Measurements from ENCODE around the gene KCTD5.
A peak's percentile ranks its signal among the peaks of the same experiment; 100 is the strongest.

The KCTD5 gene

DNA sequence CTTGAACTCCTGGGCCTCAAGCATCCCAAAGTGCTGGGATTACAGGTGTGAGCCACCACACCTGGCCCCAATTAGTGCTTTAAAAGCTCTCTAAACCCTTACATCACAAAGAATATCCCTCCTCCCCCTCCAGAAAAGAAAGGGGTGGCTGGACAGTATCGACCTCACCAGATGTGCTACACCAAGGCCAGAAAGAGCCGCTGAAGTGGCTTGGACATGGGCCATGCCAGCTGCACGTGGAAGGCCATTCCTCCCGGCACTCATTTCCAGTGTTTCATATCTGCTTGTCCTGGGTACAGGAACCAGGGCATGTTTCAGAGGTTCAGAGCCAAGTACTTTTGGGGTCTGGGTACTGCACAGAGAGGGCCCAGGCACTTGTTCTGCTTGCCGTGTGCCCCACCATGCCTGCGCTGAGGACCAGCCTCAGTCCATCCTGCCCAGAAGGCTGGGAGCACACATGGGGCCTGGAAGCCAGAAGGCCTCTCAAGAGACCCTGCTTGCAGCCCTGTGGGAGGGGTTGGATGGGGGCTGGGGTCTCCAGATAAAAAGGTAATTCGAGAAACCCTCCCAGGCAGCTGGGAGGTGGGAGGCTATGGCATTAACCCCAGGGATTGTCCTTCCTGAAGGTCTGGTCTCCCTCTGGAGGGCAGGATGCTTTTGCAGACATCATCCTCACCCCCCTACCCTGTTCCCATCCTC is 66.6 kb downstream of the KCTD5 start:
- TF ChIP-seq, protein P1, sequence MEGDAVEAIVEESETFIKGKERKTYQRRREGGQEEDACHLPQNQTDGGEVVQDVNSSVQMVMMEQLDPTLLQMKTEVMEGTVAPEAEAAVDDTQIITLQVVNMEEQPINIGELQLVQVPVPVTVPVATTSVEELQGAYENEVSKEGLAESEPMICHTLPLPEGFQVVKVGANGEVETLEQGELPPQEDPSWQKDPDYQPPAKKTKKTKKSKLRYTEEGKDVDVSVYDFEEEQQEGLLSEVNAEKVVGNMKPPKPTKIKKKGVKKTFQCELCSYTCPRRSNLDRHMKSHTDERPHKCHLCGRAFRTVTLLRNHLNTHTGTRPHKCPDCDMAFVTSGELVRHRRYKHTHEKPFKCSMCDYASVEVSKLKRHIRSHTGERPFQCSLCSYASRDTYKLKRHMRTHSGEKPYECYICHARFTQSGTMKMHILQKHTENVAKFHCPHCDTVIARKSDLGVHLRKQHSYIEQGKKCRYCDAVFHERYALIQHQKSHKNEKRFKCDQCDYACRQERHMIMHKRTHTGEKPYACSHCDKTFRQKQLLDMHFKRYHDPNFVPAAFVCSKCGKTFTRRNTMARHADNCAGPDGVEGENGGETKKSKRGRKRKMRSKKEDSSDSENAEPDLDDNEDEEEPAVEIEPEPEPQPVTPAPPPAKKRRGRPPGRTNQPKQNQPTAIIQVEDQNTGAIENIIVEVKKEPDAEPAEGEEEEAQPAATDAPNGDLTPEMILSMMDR (IDR thresholded peaks at IDR 0.05; ENCODE audit: control insufficient read depth, extremely low read depth, insufficient read depth): no peak
- DNase-seq (ENCODE audit: low read depth): no peak
- H3K4me3 ChIP-seq (ENCODE audit: low read depth, low read length): no peak overlapping the region

DNA sequence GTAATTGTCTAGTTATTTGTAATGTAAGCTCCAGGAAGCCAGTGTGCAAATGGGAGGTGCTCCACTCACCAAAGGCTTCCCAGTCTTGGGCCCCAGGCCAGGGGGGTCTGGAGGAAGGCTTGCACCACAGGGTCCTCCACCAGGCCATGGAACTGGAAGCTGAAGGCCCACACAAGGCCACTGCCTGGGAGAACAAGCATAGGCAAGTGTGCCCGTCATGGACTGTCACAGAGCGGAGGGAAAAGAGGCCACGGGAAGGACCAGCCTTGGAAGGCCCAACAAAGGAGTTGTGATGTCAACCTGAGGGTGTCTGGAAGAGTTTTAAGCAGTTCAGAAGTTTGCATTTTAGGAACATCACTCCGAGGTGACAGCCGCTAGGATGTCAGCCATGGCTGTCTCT is 67.2 kb downstream of the KCTD5 start:
- H3K4me3 ChIP-seq (ENCODE audit: low read depth, low read length): no peak overlapping the region
- no peak for DNase-seq (ENCODE audit: low read depth)
- TF ChIP-seq, protein P1 (IDR thresholded peaks at IDR 0.05; ENCODE audit: control insufficient read depth, extremely low read depth, insufficient read depth): no peak

DNA sequence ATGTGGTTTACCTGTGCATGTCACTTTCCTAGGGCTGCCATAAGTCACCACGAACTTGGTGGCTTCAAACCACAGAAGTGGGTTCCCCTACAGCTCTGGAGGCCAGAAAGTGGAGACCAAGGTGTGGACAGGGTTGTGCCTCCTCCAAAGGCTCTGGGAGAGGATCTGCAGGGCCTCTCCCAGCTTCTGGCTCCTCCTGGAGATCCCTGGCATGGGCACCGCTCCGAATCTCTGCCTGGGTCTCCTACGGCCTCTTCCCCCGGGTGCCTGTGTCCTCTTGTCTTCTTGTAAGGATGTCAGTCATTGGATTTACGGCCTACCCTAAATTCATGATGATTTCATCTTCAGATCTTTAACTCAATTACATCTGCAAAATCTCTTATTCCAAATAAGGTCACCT is 67.6 kb downstream of the KCTD5 start:
- TF ChIP-seq, protein P1 (IDR thresholded peaks at IDR 0.05; ENCODE audit: control insufficient read depth, extremely low read depth, insufficient read depth): no peak
- DNase-seq (ENCODE audit: low read depth): no peak
- H3K4me3 ChIP-seq (ENCODE audit: low read depth, low read length): no peak overlapping the region

DNA sequence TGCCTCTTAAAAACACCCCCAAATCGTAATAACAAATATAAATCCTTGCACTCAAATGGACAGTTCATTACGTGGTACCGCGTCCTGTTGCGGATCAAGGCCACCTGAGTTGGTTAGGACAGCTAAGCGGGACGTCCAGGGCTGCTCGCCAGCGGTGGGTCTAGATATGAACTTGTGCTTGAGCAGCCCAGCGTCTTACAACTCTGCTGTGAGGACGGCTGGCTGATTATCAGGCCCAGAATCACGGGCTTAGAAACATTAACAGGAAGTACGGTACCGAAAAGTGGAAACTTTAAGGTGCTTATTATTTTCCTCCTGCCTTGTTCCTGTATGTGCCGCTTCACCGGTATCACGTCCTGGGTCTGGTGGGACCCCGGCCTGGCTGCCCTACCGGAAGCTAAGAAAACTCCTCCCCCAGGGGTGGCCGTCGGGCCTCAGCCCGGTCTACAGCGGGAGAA is 69.3 kb downstream of the KCTD5 start:
- TF ChIP-seq, protein P1 (IDR thresholded peaks at IDR 0.05; ENCODE audit: control insufficient read depth, extremely low read depth, insufficient read depth): no peak
- DNase-seq (ENCODE audit: low read depth): peak; percentile 37
- peak overlapping the region; percentile 60 for H3K4me3 ChIP-seq (ENCODE audit: low read depth, low read length)

DNA sequence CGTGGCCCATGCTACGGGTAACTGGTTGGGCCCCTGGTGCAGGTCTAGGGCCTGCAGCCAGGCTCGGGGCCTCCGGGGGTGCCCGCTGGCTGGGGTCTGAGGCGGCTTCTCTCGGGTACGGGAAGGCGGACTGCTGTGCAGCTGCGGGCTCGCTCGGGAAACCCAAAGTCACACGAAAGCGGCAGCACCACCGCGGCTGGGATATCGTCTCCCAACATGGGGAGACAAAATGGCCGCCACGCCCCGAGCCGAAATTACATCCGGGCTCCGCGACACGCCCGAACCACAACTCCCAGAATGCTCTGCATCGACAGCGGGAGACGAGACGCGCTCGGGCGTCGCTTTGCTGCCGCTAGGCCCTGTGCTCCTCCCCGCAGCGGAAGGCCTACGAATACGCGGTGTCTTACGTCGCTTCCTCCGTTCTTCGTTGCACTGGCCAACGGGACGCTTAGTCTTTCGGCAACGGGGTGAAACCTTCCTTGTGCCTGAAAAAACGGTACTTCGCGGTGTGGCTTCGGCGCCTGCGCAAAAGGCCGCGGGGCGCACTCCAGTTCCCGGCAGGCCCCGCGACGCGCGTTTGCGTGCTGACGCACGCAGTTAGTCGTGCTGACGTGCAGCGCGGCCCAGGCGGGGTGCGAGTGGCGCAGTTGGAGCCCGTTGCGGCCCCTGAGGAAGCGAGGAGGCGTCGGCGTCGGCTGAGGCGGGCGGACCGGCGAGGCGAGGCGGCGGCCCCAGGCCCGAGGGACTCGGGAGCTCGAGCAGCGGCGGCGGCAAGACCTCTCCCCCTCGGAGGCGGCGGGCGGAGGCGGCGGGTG is 69.9 kb downstream of the KCTD5 start, which contains the start of gene SRRM2:
Gene SRRM2, plus strand, starts transcription at position 604 of the 815 bp plus-strand sequence. CDS start 3,727 bp downstream, outside the sequence.
- peak within 1 kb of the TSS; percentile 60 for H3K4me3 ChIP-seq (ENCODE audit: low read depth, low read length)
- TF ChIP-seq, protein P1 (IDR thresholded peaks at IDR 0.05; ENCODE audit: control insufficient read depth, extremely low read depth, insufficient read depth): no peak
- DNase-seq (ENCODE audit: low read depth): peak; percentile 87

DNA sequence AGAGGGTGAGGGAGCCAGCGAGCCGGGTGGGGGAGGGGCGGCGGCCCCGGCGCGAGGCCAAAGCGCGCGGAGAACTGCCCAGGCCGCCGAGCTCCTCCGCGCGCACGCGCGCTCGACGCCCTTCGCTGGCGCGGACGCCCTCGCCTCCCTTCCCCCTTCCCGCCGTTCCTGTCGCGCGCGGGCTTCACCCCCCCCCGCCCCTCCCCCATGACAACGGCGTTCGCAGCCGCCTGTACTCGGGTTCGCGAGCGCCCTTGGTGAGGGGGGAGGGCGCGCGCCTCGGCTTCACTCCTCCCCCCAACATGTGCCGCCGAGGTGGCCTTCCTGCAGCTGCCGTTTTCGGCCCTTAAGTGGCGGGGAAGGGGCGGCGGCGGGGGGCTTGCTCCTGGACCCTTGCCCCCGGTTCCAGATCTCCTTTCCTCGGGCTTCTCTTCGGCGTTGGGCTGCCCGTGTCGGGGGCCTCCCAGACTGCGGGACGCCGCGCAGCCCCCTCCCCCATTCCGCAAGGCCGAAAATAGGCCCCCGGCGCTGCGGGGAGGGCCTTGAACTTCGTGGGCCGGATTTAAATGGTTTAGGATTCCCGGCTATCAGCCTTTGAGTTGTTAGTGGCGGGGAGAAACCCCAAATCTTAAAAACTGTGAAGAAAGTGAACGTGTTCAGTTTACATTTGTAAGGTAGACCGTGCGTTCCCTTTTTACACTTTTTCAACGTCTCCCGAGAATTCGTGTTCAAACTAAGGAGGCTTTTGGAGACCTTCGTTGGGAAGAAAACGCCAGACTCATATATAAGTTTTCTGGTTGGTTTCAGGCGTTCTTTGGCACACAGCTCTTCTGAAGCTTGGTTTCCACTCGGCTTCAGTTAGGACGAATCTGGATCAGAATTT is 70.8 kb downstream of the KCTD5 start:
- peak overlapping the region; percentile 60 for H3K4me3 ChIP-seq (ENCODE audit: low read depth, low read length)
- DNase-seq (ENCODE audit: low read depth): peak; percentile 19
- TF ChIP-seq, protein P1 (IDR thresholded peaks at IDR 0.05; ENCODE audit: control insufficient read depth, extremely low read depth, insufficient read depth): no peak

Measured in LNCaP clone FGC (cell line).